Adrenal gland (tissue), 12 donors: Measurements from ENCODE around the gene CLDN10. TPM values are rescaled to one million over a fixed set of nuclear protein-coding genes. Genes with fewer than 3 reads are reported as not detected.
A peak's percentile ranks its signal among the peaks of the same experiment; 100 is the strongest.

ENCODE experiments used
- DNase-seq, 7 donors: peaks; one replicate each; pipeline ENCODE4 v3.0.0-alpha.2; 2019 to 2020
- H3K27ac ChIP-seq, 5 donors: fragments of 200-600 bp; sonication (generic) in 4 of 5; 1 replicate in 3 of 5; 2 replicates in 2 of 5; pipeline versions ENCODE4 v1.5.1 to v1.8.0; 2016 to 2020; ENCODE audit warnings: mild to moderate bottlenecking in 1 of 5
- H3K27me3 ChIP-seq: fragments of 200-600 bp; 2 replicates; pipeline ENCODE4 v1.8.0; 2021
- H3K36me3 ChIP-seq, 2 donors: fragments of 200-600 bp; replicated peaks in 1 of 2; 1 replicate in 1 of 2; 2 replicates in 1 of 2; pipeline versions ENCODE4 v1.5.1 to v1.8.0; 2018 to 2022
- H3K4me1 ChIP-seq, 2 donors: fragments of 200-600 bp; replicated peaks in 1 of 2; 1 replicate in 1 of 2; 2 replicates in 1 of 2; pipeline versions ENCODE4 v1.5.1 to v1.8.0; 2018 to 2021
- H3K4me3 ChIP-seq, 4 donors: fragments of 200-600 bp; sonication (generic) in 3 of 4; one replicate each; pipeline ENCODE4 v1.5.1; 2016 to 2018
- H3K9me3 ChIP-seq, 3 donors: fragments of 200-600 bp; sonication (generic) in 1 of 3; replicated peaks in 1 of 3; 1 replicate in 2 of 3; 2 replicates in 1 of 3; pipeline versions ENCODE4 v1.5.1 to v1.8.0; 2016 to 2021
- POLR2A ChIP-seq, 2 donors: fragments of 450-650 bp; IDR thresholded peaks; one replicate each; pipeline ENCODE4 v1.6.1; 2017; ENCODE audit warnings: antibody characterized with exemption in 2 of 2, mild to moderate bottlenecking in 2 of 2, moderate library complexity in 1 of 2
- WGBS, 4 donors: extraction: QIAGEN DNeasy Blood & Tissue Kit in 2 of 4; methylation state at CpG; one replicate each; pipeline versions ENCODE4 v1.1.5 to v1.1.7; 2013 to 2017; 5-methylcytosine and 5-hydroxymethylcytosine counted together
- intact Hi-C, 2 donors: fragments of 100-400 bp; cut with DNase I; formaldehyde crosslinking; loops; one replicate each; pipeline versions ENCODE4 v1.14.1 to v1.15.0; 2022 to 2023
- polyA plus RNA-seq, 3 donors: library from polyadenylated mRNA; stranded (reverse); fragments of 200-250 nt in 2 of 3; fragments of 350-450 nt in 1 of 3; fragmentation: Illumina TruSeq in 1 of 3; extraction: RNeasy Lipid Tissue Mini Kit (QIAGEN cat#74804) in 1 of 3; gene quantifications; one replicate each; pipeline ENCODE4 v1.2.3, GENCODE V29; 2013 to 2014
- total RNA-seq, 9 donors: library from RNA; depleted of rRNA in 4 of 9; stranded (reverse); fragments of >200 nt in 4 of 9; fragments of 120-200 nt in 1 of 9; fragmentation: NEBNext Ultra II Directional in 1 of 9; extraction: Animal tissue kit (Norgen Biotek cat#: 25700) in 1 of 9; gene quantifications; one replicate each; pipeline versions ENCODE4 v1.1.0 to v1.2.4, GENCODE V29; 2013 to 2023
- TF ChIP-seq, protein P1 (sequence below), 6 experiments: fragments of 450-650 bp in 4 of 6; fragments of 200-600 bp in 2 of 6; sonication (generic) in 1 of 6; IDR thresholded peaks; 1 replicate in 5 of 6; 2 replicates in 1 of 6; pipeline versions ENCODE4 v1.5.1 to v1.8.0; 2016 to 2021; ENCODE audit warnings: antibody characterized with exemption in 6 of 6, mild to moderate bottlenecking in 2 of 6, moderate library complexity in 1 of 6
- donor health status: healthy with polysubstance abuse.
- donor health status: Bipolar disorder and iron deficiency.
- donor health status: DM: yes; HTN: yes; CAD: no.
- donor health status: DM: no; HTN: no; CAD: no.
- donor health status: DM: no; HTN: no; CAD: no.
- donor health status: DM: yes; HTN: yes; CAD: no.

Gene CLDN10
- total and polyA plus RNA-seq, 12 donors, result 0.23 to 0.54 (median 0.28) TPM; not detected in 9

DNA sequence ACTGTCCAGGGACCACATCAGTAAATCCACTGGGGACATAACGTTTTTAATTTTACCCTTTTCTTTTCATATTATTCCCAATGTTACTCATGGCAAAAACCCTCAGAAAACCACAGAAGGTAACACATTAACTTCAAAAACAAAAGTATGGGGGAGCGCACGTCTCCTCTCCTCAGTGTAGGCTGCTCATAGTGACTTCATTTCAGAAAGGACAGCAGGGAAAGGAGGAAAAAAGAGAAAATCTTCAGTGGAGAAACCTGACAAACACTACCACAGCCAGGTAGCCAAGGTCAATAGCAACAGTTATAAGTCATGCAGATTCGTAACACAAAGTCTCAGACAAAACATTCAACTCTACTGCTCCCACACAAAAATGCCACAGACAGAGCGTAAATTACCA lies 70.6 kb downstream of the CLDN10 start:
- no peak for TF ChIP-seq POLR2A (IDR thresholded peaks at IDR 0.05)
- TF ChIP-seq, protein P1, sequence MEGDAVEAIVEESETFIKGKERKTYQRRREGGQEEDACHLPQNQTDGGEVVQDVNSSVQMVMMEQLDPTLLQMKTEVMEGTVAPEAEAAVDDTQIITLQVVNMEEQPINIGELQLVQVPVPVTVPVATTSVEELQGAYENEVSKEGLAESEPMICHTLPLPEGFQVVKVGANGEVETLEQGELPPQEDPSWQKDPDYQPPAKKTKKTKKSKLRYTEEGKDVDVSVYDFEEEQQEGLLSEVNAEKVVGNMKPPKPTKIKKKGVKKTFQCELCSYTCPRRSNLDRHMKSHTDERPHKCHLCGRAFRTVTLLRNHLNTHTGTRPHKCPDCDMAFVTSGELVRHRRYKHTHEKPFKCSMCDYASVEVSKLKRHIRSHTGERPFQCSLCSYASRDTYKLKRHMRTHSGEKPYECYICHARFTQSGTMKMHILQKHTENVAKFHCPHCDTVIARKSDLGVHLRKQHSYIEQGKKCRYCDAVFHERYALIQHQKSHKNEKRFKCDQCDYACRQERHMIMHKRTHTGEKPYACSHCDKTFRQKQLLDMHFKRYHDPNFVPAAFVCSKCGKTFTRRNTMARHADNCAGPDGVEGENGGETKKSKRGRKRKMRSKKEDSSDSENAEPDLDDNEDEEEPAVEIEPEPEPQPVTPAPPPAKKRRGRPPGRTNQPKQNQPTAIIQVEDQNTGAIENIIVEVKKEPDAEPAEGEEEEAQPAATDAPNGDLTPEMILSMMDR (IDR thresholded peaks at IDR 0.05), result no peak
- WGBS, 4 donors, result 33 to 40% (median 34%) methylated on average over 5 of the region's 5 CpGs

DNA sequence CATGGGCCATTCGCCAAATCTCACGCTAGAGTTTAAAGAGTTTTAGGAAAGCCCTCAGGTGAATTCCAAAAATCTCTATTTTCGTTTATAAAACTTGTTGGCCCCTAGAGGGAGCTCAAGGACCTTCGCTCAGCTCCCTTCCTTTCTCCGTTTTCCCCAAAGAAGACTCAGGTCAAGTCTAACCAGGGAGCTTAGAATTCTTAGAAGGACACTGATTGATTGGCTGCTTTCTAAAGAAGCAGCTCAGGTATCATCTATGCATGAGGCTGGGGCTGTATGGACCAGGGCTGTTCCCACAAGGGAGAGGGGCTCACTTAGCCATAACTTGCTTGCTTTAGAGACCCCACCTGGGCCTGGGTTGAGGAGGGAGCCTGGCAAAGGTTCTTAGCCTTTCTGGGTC lies 71.5 kb downstream of the CLDN10 start:
- peak in 5 of 7 donors; percentile 27 to 37 (median 34) for DNase-seq
- intact Hi-C loops, result loop anchor here in 1 of 2 donors (10.0 kb wide), 1 partner anchor 211 kb away; no protein-coding TSS in a partner anchor
- Histone ChIP-seq H3K4me1 (no peaks in the 10 kb centered on the region), H3K4me3 (no peak overlapping the region), H3K9me3 (no peaks in the 10 kb centered on the region), H3K27me3 (no peaks in the 10 kb centered on the region), H3K36me3 (no peaks in the 10 kb centered on the region), H3K27ac (no peak overlapping the region)
- TF ChIP-seq, protein P1 (IDR thresholded peaks at IDR 0.05), result peak; percentile 49 to 72 (median 64)
- TF ChIP-seq POLR2A (IDR thresholded peaks at IDR 0.05), result no peak
- whole genome bisulfite sequencing, 4 donors, result 14 to 21% (median 17%) methylated on average over 5 of the region's 5 CpGs

More for the DNA sequence above, 70.6 kb downstream of the CLDN10 start:
- no peak for DNase-seq
- no peaks in the 10 kb centered on the region for H3K9me3 ChIP-seq
- H3K4me3 ChIP-seq, result no peak overlapping the region
- no peaks in the 10 kb centered on the region for H3K36me3 ChIP-seq
- H3K27me3 ChIP-seq, result no peaks in the 10 kb centered on the region
- no peak overlapping the region for H3K27ac ChIP-seq
- intact Hi-C loops, result loop anchor here (2.0 to 10.0 kb wide), 2 partner anchors 212 kb away; no protein-coding TSS in a partner anchor
- no peaks in the 10 kb centered on the region for H3K4me1 ChIP-seq

DNA sequence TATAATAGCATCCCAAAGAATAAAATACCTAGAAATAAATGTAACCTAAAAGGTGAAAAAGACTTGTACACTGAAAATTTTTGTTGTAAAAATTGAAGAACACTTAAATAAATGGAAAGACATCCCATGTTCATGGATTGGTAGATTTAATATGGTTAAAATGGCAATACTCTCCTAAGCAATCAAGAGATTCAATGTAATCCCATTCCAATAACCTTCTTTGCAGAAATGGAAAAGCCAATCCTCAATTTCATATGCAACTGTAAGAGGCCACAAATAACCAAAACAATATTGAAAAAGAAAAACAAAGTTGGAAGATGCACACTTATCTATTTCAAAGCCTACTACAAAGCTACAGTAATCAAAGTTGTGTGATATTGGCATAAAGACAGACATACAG lies 74.2 kb downstream of the CLDN10 start:
- intact Hi-C loops, result loop anchor here in 1 of 2 donors (10.0 kb wide), 1 partner anchor 208 kb away; no protein-coding TSS in a partner anchor

DNA sequence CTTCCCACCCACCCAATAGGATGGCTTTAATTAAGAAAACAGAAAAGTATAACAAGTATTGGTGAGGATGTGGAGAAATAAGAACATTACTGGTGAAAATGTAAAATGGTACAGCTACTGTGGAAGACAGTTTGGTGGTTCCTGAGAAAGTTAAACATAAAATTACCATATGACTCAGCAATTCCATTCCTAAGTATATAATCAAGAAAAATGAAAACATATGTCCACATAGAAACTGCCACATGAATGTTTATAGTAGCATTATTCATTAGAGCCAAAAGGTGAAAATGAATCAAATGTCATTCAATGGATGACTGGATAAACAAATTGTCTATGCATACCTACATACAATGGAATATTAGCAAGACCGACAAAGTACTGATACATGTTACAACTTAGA lies 75.1 kb downstream of the CLDN10 start:
- no peak for TF ChIP-seq POLR2A (IDR thresholded peaks at IDR 0.05)
- TF ChIP-seq, protein P1 (IDR thresholded peaks at IDR 0.05), result no peak
- Histone ChIP-seq H3K27ac (no peak overlapping the region), H3K4me1 (no peaks in the 10 kb centered on the region), H3K4me3 (no peak overlapping the region), H3K9me3 (no peaks in the 10 kb centered on the region), H3K36me3 (peaks cover 0 to 8% of the 10 kb centered on the region in 2 donors), H3K27me3 (no peaks in the 10 kb centered on the region)
- intact Hi-C loops, result loop anchor here in 1 of 2 donors (10.0 kb wide), 1 partner anchor 207 kb away; no protein-coding TSS in a partner anchor
- 94 to 100% (median 99%) methylated on average over 1 of the region's 1 CpG for WGBS, 4 donors
- no peak for DNase-seq

More for the DNA sequence above, 74.2 kb downstream of the CLDN10 start:
- Histone ChIP-seq H3K36me3 (peaks cover 0 to 8% of the 10 kb centered on the region in 2 donors), H3K27ac (no peak overlapping the region), H3K4me1 (no peaks in the 10 kb centered on the region), H3K9me3 (no peaks in the 10 kb centered on the region), H3K27me3 (no peaks in the 10 kb centered on the region), H3K4me3 (no peak overlapping the region)
- no peak for TF ChIP-seq POLR2A (IDR thresholded peaks at IDR 0.05)
- TF ChIP-seq, protein P1 (IDR thresholded peaks at IDR 0.05), result no peak
- no peak for DNase-seq
